DND-41 (cell line): Measurements from ENCODE around the gene DHPS.

Experiments used
- ATAC-seq: fragments of 200-7000 bp; cut with Tn5 transposase; 3 replicates; pipeline ENCODE4 v1.9.1; 2021; ENCODE audit warnings: low read depth; ENCODE audit not compliant: insufficient read depth
- DNase-seq: peaks from one replicate; pipeline ENCODE4 v3.0.0-alpha.2; 2020
- H2AFZ ChIP-seq: 2 replicates; pipeline ENCODE4 v1.6.0; 2012; ENCODE audit warnings: low read depth, low read length
- H3K27ac ChIP-seq: 2 replicates; pipeline ENCODE4 v1.5.1; 2012; ENCODE audit warnings: low read length, inconsistent platforms
- H3K27me3 ChIP-seq: fragments of 200-600 bp; sonication (generic); 2 replicates; pipeline ENCODE4 v1.6.0; 2012; ENCODE audit warnings: low read length, mild to moderate bottlenecking, inconsistent platforms; ENCODE audit not compliant: insufficient read depth, poor library complexity
- H3K36me3 ChIP-seq: 2 replicates; pipeline ENCODE4 v1.5.1; 2012; ENCODE audit warnings: low read length, inconsistent platforms; ENCODE audit not compliant: insufficient read depth
- H3K4me1 ChIP-seq: 2 replicates; pipeline ENCODE4 v1.5.1; 2012; ENCODE audit warnings: mild to moderate bottlenecking, low read length; ENCODE audit not compliant: insufficient read depth
- H3K4me2 ChIP-seq: 2 replicates; pipeline ENCODE4 v1.6.0; 2012; ENCODE audit warnings: mild to moderate bottlenecking, moderate library complexity, low read length, inconsistent platforms; ENCODE audit not compliant: insufficient read depth
- H3K4me3 ChIP-seq, 2 experiments: fragments of 200-600 bp in 1 of 2; shearing (Covaris generic) in 1 of 2; 2 replicates each; pipeline ENCODE4 v1.5.1; 2012 to 2016; ENCODE audit warnings: inconsistent platforms in 2 of 2, low read length in 2 of 2, mild to moderate bottlenecking in 2 of 2, low read depth in 1 of 2, moderate library complexity in 1 of 2
- H3K79me2 ChIP-seq: 2 replicates; pipeline ENCODE4 v1.6.0; 2012; ENCODE audit warnings: low read length, inconsistent platforms; ENCODE audit not compliant: insufficient read depth
- H3K9ac ChIP-seq: 2 replicates; pipeline ENCODE4 v1.6.0; 2012; ENCODE audit warnings: low read depth, mild to moderate bottlenecking, inconsistent platforms, low read length, moderate library complexity
- H3K9me3 ChIP-seq: 2 replicates; pipeline ENCODE4 v1.5.1; 2012; ENCODE audit warnings: low read length, moderate library complexity, mild to moderate bottlenecking, inconsistent platforms; ENCODE audit not compliant: insufficient read depth, severe bottlenecking
- H4K20me1 ChIP-seq: 2 replicates; pipeline ENCODE4 v1.6.0; 2012; ENCODE audit warnings: low read length; ENCODE audit not compliant: insufficient read depth
- EZH2 ChIP-seq: IDR thresholded peaks from 3 replicates; pipeline ENCODE4 v1.6.1; 2012; ENCODE audit warnings: borderline replicate concordance, low read depth, mild to moderate bottlenecking, moderate library complexity, low read length, inconsistent platforms; ENCODE audit not compliant: severe bottlenecking
- TF ChIP-seq, protein P1 (sequence below): IDR thresholded peaks from 2 replicates; pipeline ENCODE4 v1.5.1; 2012; ENCODE audit warnings: borderline replicate concordance, low read length, moderate library complexity, mild to moderate bottlenecking; ENCODE audit not compliant: poor library complexity, severe bottlenecking; ENCODE audit errors: extremely low read depth

Gene DHPS

DNA sequence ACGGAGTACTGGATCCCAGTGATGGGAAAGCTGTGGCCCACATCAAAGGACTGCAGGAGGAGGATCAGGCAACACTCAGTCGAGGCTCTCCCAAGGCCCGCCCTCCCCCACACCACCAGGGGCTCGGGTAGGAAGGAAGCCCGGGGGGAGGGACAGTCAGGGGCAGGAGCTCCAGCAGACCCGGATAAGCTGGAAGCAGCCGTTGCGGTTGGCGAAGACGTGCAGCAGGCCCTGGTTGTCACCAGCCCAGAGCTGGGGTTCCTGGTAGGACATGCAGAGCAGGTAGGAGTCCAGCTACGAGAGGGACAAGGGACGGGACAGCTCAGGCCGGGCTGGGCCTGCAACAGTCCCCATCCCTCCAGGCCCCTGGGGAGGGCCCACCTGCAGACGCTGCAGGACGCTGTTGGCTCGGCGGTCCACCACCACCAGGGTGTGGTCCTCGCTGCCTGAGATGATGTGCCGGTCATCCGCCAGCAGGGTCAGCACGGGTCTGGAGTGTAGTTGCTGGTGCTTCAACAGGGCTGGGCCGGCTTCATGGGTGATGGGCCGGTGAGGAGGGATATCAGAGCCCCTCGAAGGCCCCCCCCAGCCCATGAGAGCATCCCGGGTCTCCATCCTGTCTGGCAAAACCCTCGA, 8.0 kb upstream of the DHPS start:
- ATAC-seq (no peak), DNase-seq (no peak)
- H3K9me3 ChIP-seq, result no peaks in the 10 kb centered on the region
- H3K27ac ChIP-seq, result no peak overlapping the region
- H3K36me3 ChIP-seq, result peaks cover 21% of the 10 kb centered on the region
- no peak overlapping the region for H3K9ac ChIP-seq
- no peak overlapping the region for H3K4me3 ChIP-seq
- peaks cover 3% of the 10 kb centered on the region; the same call in 1 of the 2 replicates for H3K4me1 ChIP-seq
- no peak overlapping the region for H3K4me2 ChIP-seq
- H2AFZ ChIP-seq, result no peak overlapping the region
- H3K27me3 ChIP-seq, result no peaks in the 10 kb centered on the region
- TF ChIP-seq EZH2, result no peak
- TF ChIP-seq, protein P1, sequence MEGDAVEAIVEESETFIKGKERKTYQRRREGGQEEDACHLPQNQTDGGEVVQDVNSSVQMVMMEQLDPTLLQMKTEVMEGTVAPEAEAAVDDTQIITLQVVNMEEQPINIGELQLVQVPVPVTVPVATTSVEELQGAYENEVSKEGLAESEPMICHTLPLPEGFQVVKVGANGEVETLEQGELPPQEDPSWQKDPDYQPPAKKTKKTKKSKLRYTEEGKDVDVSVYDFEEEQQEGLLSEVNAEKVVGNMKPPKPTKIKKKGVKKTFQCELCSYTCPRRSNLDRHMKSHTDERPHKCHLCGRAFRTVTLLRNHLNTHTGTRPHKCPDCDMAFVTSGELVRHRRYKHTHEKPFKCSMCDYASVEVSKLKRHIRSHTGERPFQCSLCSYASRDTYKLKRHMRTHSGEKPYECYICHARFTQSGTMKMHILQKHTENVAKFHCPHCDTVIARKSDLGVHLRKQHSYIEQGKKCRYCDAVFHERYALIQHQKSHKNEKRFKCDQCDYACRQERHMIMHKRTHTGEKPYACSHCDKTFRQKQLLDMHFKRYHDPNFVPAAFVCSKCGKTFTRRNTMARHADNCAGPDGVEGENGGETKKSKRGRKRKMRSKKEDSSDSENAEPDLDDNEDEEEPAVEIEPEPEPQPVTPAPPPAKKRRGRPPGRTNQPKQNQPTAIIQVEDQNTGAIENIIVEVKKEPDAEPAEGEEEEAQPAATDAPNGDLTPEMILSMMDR, result no peak
- H4K20me1 ChIP-seq, result no peaks in the 10 kb centered on the region; the same call in 1 of the 2 replicates
- H3K79me2 ChIP-seq, result no peaks in the 10 kb centered on the region

DNA sequence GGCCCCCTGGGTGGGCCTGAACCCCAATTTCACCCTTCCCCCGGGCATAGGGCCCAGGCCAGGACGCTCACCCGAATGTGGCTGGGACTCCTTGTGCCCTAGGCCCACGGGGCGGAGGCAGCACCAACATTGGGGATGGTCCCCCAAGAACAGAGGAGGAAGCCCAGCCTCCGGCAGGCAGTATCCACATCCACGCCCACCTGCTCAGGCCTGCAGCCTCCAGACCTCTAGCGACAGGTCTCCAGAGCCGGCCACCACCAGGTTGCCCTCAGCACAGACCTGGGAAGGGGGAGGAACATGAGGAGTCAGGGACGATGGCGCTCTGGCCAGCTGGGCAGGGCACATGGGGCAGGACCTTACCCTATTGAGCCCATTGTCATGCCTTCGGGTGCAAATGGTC, 7.3 kb upstream of the DHPS start:
- H3K4me1 ChIP-seq, result no peaks in the 10 kb centered on the region
- no peaks in the 10 kb centered on the region for H3K27me3 ChIP-seq
- no peak overlapping the region for H3K27ac ChIP-seq
- no peak overlapping the region for H2AFZ ChIP-seq
- H3K9ac ChIP-seq, result no peak overlapping the region
- no peak overlapping the region for H3K4me3 ChIP-seq
- DNase-seq, result no peak
- H3K36me3 ChIP-seq, result peaks cover 21% of the 10 kb centered on the region
- no peak for TF ChIP-seq EZH2
- TF ChIP-seq, protein P1, result no peak
- ATAC-seq, result no peak
- no peak overlapping the region for H3K4me2 ChIP-seq
- no peaks in the 10 kb centered on the region for H3K79me2 ChIP-seq
- H4K20me1 ChIP-seq, result no peaks in the 10 kb centered on the region; the same call in 1 of the 2 replicates
- H3K9me3 ChIP-seq, result no peaks in the 10 kb centered on the region

DNA sequence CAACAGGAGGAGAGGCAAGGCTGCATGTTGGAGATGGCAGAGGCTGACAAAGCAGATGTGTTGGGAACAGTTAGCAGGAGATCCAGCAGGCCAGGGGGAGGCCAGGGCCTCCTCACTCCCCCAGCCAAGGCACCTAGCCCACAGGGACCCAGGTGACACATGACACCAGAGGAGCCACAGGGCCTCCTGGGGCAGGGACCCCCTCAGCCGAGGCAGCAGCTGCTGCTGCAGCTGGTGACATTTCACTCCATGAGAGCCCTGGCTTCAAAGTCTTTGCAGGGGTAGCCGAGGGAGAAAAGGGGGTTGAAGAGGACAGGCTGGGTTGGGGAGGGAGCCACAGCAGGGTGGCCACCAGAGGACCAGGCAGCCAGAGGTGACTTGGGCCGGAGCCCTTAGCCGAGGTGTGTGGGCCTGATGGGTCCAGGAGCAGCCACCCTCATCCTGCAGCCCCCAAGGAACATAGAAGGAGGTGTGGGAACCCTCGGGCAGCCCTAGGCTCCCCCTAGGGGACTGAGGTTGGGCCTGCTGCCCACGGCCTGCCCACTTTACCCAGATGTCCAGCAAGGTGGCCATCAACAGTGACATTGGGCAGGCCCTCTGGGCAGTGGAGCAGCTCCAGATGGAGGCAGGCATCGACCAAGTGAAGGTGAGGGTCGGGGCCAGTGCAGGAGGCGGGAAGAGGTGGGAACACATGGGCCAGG, 6.0 kb upstream of the DHPS start, which contains the start of gene GNG14:
Gene GNG14 (plus strand): TSS at position 503 of the 701 bp plus-strand sequence. CDS start 51 bp downstream, at position 554.
- ATAC-seq (no peak), DNase-seq (no peak)
- H3K4me1 ChIP-seq, result peaks cover 3% of the 10 kb centered on the region
- no peak within 1 kb of the TSS for H3K27ac ChIP-seq
- no peak for TF ChIP-seq EZH2
- TF ChIP-seq, protein P1, result no peak
- peaks cover 16% of the 10 kb centered on the region for H3K36me3 ChIP-seq
- no peak within 1 kb of the TSS for H3K4me2 ChIP-seq
- no peak within 1 kb of the TSS for H2AFZ ChIP-seq
- H3K4me3 ChIP-seq, result no peak within 1 kb of the TSS
- no peak within 1 kb of the TSS for H3K9ac ChIP-seq
- H4K20me1 ChIP-seq, result no peaks in the 10 kb centered on the region; the same call in 1 of the 2 replicates
- no peaks in the 10 kb centered on the region for H3K9me3 ChIP-seq
- no peaks in the 10 kb centered on the region for H3K27me3 ChIP-seq
- no peaks in the 10 kb centered on the region for H3K79me2 ChIP-seq
